KBM-7 (cell line): ENCODE measurements around the gene ZNF529.
"Not testable (repeated sequence)": the region's sequence is repeated elsewhere in the genome, so short reads cannot be mapped to it uniquely, and the experiment has no call there.

Source experiments
- DNase-seq: peaks from one replicate; pipeline ENCODE4 v3.0.0-alpha.2; 2015
- in situ Hi-C: fragments of 300-500 bp; cut with MboI; formaldehyde crosslinking; loops from 2 replicates; pipeline ENCODE4 v1.14.3; 2020; ENCODE audit warnings: low sequenced_read_pairs, low pct_unique_long_range_greater_than_20kb, mixed read lengths

ZNF529 gene

DNA sequence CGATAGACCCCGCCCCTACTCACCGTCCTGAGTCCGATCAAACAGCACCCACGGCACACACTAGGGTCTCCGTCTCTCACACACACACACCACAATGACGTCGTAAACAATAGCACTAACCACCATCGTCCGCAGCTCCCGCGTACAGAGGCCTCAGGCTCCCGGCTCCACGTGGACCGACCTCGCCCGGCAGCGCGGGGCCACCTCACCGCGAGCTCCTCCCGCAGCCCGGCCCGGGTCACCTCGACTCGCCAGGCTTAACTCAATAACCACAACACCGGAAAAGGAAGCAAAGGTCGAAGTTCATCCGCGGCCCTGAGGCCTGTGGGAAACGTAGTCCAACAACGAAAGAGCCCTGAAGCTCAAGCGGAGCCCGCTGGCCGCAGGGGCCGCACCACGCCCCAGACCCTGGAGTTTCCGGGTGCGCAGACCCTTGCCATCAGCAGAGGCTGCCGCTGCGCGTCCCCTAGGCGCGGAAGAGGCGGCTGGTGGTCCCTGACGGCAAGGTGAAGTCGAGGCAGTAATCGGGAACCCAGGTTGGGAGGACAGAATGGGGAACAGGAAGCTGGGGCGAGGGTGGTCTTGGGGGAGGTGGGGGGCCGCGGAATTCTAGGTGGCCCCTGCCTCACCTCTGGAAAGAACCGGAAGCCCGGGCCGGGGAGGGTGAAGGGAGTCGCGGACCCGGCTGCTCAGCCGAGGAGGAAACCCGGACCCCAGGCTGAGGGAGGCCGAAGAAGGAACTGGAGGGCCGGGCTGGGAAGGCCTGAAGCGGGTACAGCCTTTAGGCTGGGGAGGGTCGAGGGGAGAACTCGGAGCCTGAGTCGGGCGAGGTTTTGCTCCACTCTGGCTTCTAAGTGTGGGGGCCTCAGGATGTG is at the start of gene ZNF529:
TSS of gene ZNF529 (minus strand) at position 273 of the 875 bp plus-strand sequence. CDS start 946 bp downstream, outside the sequence.
- in situ Hi-C loops = no loop called here
- peak; percentile 96 for DNase-seq

DNA sequence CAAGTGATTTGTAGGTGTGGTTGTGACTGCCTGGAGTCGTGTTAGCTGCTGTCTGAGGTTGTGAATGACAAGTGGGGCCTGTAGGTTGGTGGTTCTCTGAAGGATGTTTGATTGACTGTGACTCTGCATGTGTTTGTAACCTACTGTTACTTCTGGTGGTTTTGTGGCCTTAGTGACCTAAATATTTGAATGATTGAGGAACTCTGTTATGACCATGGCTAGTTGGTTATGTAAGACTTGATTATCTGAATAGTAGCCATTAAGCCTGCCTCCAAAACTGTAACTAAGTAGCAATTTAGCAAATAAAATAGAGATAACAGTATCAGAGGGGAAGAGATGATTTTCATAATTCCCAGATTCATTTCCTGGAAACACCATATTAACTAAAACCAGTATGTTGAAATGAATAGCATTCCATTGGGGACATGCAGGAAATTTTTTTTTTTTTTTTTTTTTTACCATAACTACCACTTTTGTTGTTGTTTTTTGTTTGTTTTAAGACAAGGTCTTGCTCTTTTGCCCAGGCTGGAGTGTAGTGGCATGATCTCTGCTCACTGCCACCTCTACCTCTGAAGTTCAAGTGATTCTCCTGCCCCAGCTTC is 32.9 kb upstream of the ZNF529 start:
- in situ Hi-C loops = no loop called here

DNA sequence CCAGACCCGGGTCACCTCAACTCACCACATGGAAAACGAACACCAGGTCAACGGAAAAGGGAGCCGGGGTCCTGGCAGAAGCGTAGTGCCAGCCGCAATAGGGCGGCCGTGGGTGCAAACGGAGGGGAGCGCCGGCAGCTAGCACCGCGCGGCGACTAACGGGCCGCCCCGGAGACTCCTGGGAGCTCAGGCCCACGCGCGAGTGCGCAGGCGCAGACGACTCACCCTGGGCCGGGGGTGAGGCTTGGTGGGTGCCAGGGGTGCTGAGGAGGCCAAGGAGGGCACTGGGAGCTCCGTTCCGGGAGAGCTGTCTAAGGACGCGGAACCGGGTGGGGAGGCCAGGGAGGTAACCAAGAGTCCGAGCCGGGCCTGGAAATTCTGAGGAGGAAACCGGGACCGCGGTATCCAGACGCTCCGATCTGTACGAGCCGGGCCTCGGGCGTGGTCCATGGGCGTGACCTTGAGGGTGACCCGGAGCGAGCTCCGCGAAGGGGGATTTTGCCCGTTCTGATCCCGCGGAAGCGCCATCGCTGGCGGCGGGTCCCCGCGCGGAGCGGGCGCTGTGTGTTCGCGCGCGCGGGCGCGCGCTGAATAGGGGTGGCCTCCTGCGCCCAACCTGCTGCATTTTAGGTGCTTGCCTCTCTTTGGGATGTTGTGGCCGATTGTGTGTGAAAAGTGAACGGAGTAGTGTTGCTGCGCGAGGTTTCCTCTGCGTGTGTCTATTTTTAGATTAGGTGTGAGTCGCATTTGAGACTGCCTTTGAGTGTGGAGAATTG is 32.2 kb upstream of the ZNF529 start, which contains the start of gene ZNF382:
TSS of gene ZNF382 (plus strand) at position 213 of the 776 bp plus-strand sequence. CDS start 4,602 bp downstream, outside the sequence.
- in situ Hi-C loops = no loop called here
- DNase-seq = peak; percentile 80

More for the DNA sequence above, 32.9 kb upstream of the ZNF529 start:
- peak; percentile 44 for DNase-seq

DNA sequence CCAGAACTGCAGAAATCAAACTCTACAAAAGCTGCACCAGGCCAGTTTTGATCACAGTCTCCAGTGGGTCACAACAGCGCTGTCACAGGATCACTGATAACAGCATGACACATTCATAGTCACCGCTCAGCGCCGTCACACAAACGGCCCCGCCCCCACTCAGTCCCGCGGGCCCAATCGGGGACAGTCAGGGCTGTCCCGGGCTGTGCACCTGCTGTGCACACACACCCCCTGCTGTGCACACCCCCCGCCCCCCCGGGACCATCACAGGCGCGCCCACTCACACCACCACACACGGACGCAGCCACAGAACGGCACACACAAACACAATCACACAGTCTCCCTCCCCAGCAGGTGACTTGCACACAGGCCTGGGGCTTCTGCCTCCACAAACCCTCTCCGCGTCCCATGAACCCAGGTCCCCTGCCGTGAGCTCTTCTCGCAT is 31.6 kb upstream of the ZNF529 start:
- peak; percentile 76 for DNase-seq
- in situ Hi-C loops = no loop called here

DNA sequence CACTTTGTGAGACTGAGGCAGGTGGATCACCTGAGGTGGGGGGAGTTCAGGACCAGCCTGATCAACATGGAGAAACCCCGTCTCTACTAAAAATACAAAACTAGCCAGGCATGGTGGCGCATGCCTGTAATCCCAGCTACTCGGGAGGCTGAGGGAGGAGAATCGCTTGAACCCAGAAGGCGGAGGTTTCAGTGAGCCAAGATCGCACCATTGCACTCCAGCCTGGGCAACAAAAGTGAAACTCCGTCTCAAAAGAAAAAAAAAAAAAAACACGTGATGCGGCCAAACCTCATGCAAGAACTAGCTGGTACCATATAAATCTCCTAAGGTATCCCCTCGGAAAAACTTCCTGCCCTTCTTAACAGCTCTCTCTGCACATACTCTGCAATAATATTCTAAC is 29.6 kb upstream of the ZNF529 start:
- in situ Hi-C loops, DNase-seq: not testable (repeated sequence)

DNA sequence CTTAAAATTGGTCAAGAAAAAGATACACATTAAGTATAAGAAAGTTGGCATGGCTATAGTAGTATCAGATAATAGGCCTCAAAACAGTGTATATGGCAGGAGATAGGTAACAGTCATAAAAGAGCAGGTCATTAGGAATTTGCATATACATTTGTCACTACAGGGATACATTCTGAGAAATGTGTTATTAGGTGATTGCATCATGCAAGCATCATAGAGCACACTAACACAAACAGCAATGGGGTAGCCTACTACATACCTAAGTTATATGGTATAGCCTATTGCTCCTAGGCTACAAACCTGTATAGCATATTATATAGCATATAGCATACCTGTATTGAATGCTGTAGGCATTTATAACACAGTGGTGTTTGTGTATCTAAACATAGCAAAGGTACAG is 6.2 kb upstream of the ZNF529 start:
- in situ Hi-C loops = no loop called here
- no peak for DNase-seq

DNA sequence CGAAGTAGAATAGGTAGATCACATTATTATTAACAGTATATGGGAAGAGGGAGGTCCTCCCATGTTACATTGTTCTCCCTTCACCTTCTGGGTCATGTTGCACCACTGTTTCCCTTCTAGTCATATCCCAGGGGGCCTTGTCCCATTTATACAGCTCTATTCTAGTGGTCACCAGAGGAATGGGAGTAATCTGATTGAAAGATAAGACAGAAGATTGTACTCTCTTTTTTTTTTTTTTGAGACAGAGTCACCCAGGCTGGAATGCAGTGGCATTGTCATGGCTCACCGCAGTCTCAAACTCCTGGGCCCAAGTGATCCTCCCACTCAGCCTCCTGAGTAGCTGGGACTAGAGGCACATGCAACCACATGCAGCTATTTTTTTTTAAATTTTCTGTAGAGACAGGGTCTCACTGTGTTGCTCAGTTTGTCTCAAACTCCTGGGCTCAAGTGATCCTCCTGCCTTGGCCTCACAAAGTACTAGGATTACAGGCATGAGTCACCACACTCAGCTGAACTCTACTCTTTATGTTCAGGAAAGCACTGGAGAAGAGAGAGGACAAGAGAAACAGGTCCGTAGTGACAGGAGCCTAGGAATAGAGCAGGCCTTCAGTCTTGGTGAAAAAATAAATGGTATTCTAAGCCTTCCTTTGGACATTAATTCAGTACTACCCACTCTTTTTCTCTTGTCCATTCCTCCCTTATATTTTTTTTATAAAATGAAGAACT is 4.3 kb upstream of the ZNF529 start:
- no peak for DNase-seq
- in situ Hi-C loops = no loop called here

DNA sequence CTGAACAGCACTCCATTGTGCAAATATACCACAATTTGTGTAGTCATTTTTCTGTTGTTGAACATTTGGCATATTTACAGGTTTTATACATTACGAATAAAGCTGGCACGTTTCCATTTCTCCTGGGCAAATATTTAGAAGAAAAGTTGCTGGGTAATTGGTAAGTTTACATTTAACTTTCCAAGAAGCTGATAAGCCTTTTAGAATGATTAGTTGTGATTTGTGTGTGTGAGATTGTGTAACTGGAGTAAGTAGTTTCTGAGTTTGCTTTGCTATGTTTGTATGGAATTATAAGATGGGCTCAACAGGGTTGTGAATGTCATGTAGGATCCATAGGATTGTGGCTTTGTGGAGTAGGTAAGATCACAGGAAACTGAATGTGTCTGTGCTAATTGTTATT is 1.6 kb upstream of the ZNF529 start:
- in situ Hi-C loops = no loop called here

DNA sequence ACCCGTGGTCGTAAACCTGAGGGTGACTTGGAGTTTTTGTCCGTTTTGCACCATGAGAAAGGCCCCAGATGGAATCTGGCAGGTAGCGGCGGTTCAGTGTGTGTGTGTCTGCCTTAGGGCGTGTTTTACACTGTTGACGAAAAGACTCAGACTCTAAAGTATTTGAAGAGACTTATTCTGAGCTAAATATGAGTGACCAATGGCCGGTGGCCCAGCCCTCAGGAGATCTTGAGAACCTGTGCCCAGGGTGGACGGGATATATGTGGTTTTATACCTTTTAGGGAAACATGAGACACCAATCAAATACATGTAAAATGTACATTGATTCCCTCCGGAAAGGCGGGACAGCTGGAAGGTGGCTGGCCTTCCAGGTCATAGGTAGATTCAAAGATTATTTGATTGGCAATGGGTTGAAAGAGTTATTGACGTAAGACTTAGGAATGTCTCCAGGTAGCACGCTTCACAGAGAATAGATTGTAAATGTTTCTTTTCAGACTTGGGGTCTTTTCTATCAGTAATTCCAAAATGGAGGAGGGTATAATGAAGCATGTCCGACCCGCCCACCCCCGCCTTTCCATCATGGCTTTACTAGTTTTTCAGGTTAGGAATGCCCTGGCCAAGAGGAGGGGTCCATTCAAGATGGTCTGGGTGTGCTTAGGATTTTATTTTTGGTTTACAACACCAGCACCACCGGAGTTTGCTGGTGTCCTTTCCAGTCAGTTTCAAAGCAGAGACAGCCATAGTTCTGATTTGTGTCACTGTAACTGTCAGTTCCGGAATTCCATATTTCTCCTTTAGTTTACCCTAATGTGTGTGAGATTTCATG is 1.0 kb upstream of the ZNF529 start:
- peak; percentile 48 for DNase-seq
- in situ Hi-C loops = no loop called here

More for the DNA sequence above, 1.6 kb upstream of the ZNF529 start:
- no peak for DNase-seq

DNA sequence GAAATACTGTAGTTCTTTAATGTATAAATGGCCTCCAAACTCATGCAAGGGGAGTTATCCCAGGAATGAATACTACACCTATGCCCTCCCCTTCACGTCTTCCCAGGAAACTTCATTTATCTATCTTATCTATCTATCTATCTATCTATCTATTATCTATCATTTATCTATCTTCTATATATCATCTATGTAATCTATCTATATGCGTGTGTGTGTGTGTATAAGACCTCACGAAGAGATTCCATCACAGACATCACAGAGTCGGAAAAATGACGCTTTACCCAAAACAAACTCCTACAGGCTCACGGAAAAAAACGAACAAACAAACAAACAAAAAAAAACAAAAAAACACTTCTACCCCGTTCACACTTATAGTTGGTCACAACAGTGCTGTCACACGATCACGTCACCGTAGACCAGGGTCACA is 486 bp downstream of the ZNF529 start:
- in situ Hi-C loops = no loop called here
- no peak for DNase-seq

DNA sequence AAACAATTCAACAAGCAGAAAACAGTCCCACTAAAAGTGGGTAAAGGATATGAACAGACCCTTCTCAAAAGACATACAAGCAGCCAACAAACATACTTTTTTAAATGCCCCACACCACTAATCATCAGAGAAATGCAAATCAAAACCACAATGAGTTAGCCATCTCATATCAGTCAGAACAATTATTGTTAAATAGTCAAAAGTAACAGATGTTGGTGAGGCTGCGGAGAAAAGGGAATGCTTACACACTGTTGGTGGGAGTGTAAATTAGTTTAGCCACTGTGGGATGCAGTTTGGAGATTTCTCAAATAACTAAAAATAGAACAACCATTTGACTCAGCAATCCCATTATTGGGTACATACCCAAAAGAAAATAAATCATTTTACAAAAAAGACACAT is 8.7 kb downstream of the ZNF529 start:
- in situ Hi-C loops = no loop called here
- DNase-seq = no peak

DNA sequence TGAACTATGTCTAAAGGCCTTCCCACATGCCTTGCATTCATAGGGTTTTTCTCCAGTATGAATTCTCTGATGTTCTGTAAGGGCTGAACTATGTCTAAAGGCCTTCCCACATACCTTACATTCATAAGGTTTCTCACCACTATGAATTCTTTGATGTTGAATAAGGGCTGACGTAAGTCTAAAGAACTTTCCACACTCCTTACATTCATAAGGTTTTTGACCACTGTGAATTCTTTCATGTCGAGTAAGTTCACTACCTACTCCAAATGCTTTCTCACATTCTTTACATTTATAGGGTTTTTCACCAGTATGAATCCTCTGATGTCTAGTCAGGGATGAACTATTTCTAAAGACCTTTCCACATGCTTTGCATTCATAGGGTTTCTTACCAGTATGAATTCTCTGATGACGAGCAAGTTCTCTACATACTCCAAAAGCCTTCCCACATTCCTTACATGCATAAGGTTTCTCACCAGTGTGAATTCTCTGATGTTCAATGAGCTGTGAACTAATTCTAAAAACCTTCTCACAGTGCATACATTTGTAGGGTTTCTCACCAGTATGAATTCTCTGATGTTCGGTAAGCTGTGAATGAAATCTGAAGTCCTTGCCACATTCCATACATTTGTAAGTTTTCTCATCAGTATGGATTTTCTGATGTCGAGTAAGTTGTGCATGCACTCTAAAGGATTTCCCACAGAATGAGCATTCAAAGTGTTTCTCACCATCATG is 25.9 kb downstream of the ZNF529 start:
- in situ Hi-C loops = no loop called here
- peak; percentile 45 for DNase-seq

DNA sequence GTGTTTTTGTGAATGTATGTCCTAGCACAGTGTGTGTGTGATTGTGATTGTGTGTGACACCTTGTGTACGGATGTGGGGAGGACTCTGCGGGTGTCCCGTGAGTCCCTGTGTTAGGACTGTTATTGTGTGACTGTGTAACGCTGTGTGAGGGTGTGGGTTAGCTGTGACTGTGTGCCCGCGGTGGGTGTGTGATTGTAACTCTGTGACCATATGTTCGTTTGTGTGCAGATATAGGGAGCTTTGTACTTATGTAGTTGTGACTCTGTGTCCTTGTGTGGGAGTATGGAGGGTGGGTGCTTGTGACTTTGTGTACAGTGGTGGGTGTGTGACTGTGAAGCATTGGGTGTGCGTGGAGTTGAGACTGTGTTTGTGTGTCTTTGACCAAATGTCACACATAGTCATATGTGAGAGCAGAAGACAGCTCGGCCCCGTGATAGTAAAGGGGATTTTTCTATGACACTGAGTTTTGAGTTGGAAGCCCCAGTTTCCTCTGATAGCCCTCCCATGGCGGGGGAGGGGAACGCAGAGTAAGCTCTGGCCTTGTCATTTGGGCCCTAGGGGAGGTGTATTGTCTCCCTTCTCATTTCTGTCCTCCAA is 44.1 kb downstream of the ZNF529 start:
- in situ Hi-C loops = no loop called here
- DNase-seq = no peak

DNA sequence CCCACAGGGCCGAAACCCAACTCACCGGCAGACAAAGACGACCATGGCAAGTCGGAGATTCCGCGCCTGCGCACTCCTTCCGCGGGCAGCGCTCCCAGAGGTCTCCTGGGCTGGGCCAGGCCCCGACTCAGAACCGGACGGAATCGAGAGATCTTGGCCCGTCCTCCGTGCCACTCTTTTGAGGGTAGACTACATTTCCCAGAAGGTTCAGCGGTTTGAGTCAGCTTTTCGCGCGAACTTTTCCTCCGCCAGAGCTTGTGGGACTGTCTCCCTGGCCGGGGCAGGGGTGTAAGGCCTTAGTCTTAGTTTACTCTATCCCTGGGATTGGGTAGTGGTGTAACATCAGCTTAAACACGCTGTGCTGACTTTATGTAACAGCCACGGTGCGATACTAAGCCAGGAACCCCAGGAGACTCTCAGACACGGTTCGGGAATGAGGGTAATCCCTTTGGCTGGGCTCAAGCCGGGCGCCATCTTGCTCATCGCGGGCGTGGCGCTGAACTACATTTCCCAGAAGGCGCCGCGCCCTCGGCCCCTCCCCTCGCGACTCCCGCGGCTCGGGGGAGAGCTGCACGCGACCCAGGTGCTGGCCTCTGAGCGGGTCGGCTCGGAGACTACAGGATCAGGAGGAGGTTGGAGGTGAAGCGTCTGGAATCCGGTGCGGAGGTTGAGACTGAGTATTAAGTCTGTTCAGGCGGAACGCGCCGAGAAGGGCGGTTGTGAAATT is 44.7 kb downstream of the ZNF529 start, which contains the start of gene ZNF260:
TSS of gene ZNF260 (minus strand) at position 78 of the 727 bp plus-strand sequence. CDS start 13,033 bp downstream, outside the sequence.
- in situ Hi-C loops = no loop called here
- peak; percentile 94 for DNase-seq

DNA sequence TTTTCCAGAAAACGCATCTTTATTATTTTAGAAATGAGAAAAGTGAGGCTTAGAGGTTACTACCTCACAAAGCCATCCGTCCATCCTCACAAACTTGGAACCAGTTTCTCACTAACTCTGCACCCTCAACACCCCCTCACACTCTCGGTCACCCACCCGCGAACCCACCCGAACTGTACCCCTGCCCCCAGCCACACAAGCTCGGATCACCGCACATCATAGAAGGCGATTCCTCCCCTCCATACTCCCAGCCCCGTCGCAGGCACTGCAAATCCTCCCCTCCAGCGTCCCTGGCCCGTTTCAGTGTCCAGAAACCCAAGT is 45.3 kb downstream of the ZNF529 start:
- in situ Hi-C loops = no loop called here
- no peak for DNase-seq

DNA sequence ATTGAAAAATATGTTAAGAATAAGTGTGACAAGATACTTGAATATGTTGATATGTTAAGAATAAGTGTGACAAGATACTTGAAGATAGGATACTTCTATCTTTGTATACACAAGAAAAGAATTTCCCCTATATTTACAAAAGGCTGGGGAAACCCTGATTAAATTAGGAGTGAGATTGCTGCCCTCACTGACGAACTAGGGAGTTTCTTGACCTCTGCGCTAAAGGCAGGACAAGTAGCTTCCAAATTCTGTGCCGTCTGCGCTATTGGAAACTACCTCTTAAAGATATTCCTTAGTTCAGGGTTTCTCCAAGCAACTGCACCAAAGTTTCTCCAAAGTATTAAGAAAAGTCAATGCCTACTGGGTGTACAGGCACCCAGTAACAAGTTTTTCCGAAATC is 45.8 kb downstream of the ZNF529 start:
- peak; percentile 6 for DNase-seq
- in situ Hi-C loops = no loop called here

DNA sequence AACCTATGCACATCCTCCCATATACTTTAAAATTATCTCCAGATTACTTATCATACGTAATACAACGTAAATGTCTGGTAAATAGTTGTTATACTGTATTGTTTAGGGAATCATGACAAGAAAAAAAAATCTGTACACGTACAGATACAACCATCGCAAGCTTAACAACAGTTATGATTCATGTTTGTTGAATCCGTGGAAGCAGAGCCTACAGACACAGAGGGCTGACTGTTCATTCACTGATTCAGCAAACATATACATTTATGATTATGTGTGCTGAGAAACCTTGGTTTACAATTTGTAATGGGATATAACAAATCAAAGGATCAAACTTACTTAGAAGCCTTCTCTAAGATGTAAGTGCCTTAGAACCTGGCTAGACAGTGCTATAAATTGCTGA is 46.5 kb downstream of the ZNF529 start:
- DNase-seq = no peak
- in situ Hi-C loops = no loop called here
